HCT116 (cell line): ENCODE results near the gene MAPKBP1. TPM values are rescaled to one million over a fixed set of nuclear protein-coding genes. Genes with fewer than 3 reads are reported as not detected.

ENCODE experiments used
- ATAC-seq: fragments of 200-7000 bp; cut with Tn5 transposase; 2 replicates; pipeline ENCODE4 v1.9.1; 2020; ENCODE audit warnings: mild to moderate bottlenecking, moderate library complexity
- BruUV-seq: library from RNA; stranded (reverse); fragments of 400-500 nt; replicated peaks from 2 replicates; lab custom pipeline; 2021; lab: Mats Ljungman, UMichigan
- CTCF ChIA-PET: fragments of 300-600 bp; sonication (Branson Sonifier 250); formaldehyde crosslinking; loops from one replicate; lab custom pipeline; 2021; ENCODE audit warnings: antibody characterized with exemption; lab: Charles Lee
- POLR2A ChIA-PET: fragments of 300-600, 350-600 bp; sonication (Branson Sonifier 250); formaldehyde crosslinking; loops from one replicate; lab custom pipeline; 2021; ENCODE audit warnings: antibody characterized with exemption; lab: Charles Lee
- RAD21 ChIA-PET, 2 experiments: fragments of 300-600 bp; sonication (Branson Sonifier 250); formaldehyde crosslinking; loops; one replicate each; lab custom pipeline; 2023; ENCODE audit warnings: low total read pairs in 2 of 2; ENCODE audit not compliant: uncharacterized antibody in 2 of 2, unreplicated experiment in 2 of 2, low non-redundant PET in 1 of 2; lab: Charles Lee
- DNase-seq: peaks from one replicate; pipeline ENCODE4 v3.0.0-alpha.2; 2010; ENCODE audit warnings: low read depth, low spot score
- H2AFZ ChIP-seq: fragments of 200-600 bp; shearing (Covaris generic), sonication (generic); 2 replicates; pipeline ENCODE4 v1.6.1; 2017; ENCODE audit warnings: low read depth, mixed run types, mixed read lengths, antibody characterized with exemption, low read length; ENCODE audit not compliant: poor library complexity, severe bottlenecking
- H3K27ac ChIP-seq: 2 replicates; pipeline ENCODE4 v1.5.1; 2012; ENCODE audit warnings: low read depth, low read length
- H3K27me3 ChIP-seq: fragments of 200-600 bp; sonication (generic); 2 replicates; pipeline ENCODE4 v1.6.1; 2016; ENCODE audit warnings: mixed run types, low read length, mixed read lengths; ENCODE audit not compliant: insufficient read depth
- H3K36me3 ChIP-seq, 2 experiments: fragments of 200-500 bp in 1 of 2; fragments of 200-600 bp in 1 of 2; sonication (Bioruptor generic) in 1 of 2; sonication (generic) in 1 of 2; 2 replicates each; pipeline versions ENCODE4 v1.5.1 to v1.6.1; 2014 to 2016; ENCODE audit warnings: low read length in 2 of 2, inconsistent platforms in 1 of 2, mixed read lengths in 1 of 2, mixed run types in 1 of 2; ENCODE audit not compliant: insufficient read depth in 2 of 2, control insufficient read depth in 1 of 2
- H3K4me1 ChIP-seq, 2 experiments: fragments of 200-600 bp in 1 of 2; sonication (generic) in 1 of 2; 2 replicates each; pipeline versions ENCODE4 v1.5.1 to v1.6.1; 2012 to 2017; ENCODE audit warnings: low read length in 2 of 2, inconsistent platforms in 1 of 2, mild to moderate bottlenecking in 1 of 2, mixed read lengths in 1 of 2, mixed run types in 1 of 2, moderate library complexity in 1 of 2; ENCODE audit not compliant: insufficient read depth in 2 of 2, control insufficient read depth in 1 of 2
- H3K4me2 ChIP-seq: fragments of 200-600 bp; sonication (generic); 2 replicates; pipeline ENCODE4 v1.6.1; 2017; ENCODE audit warnings: mixed run types, low read length, mixed read lengths
- H3K4me3 ChIP-seq, 2 experiments: fragments of 200-600 bp in 1 of 2; sonication (generic) in 1 of 2; replicated peaks in 1 of 2; 2 replicates each; pipeline ENCODE4 v1.5.1; 2011 to 2016; ENCODE audit warnings: low read length in 2 of 2, control low read depth in 1 of 2, low read depth in 1 of 2, mild to moderate bottlenecking in 1 of 2, mixed read lengths in 1 of 2, mixed run types in 1 of 2
- H3K79me2 ChIP-seq: fragments of 200-600 bp; sonication (generic); 2 replicates; pipeline ENCODE4 v1.6.1; 2017; ENCODE audit warnings: mild to moderate bottlenecking, mixed run types, low read length, moderate library complexity, mixed read lengths; ENCODE audit not compliant: insufficient read depth
- H3K9ac ChIP-seq: fragments of 200-600 bp; sonication (generic); 2 replicates; pipeline ENCODE4 v1.6.1; 2016; ENCODE audit warnings: low read length, mixed read lengths
- H3K9me2 ChIP-seq: fragments of 200-600 bp; sonication (generic), shearing (Covaris generic); 2 replicates; pipeline ENCODE4 v1.6.1; 2017; ENCODE audit warnings: mixed run types, mild to moderate bottlenecking, moderate library complexity; ENCODE audit not compliant: insufficient read depth
- H3K9me3 ChIP-seq, 2 experiments: fragments of 200-500 bp in 1 of 2; fragments of 200-600 bp in 1 of 2; sonication (Bioruptor generic) in 1 of 2; sonication (generic) in 1 of 2; 2 replicates each; pipeline ENCODE4 v1.6.1; 2014 to 2017; ENCODE audit warnings: low read length in 2 of 2, mixed read lengths in 2 of 2, inconsistent platforms in 1 of 2, low read depth in 1 of 2, mild to moderate bottlenecking in 1 of 2, mixed run types in 1 of 2, moderate library complexity in 1 of 2; ENCODE audit not compliant: control insufficient read depth in 1 of 2, insufficient read depth in 1 of 2
- H4K20me1 ChIP-seq: fragments of 200-600 bp; sonication (generic), shearing (Covaris generic); 2 replicates; pipeline ENCODE4 v1.6.1; 2017; ENCODE audit warnings: mixed run types, mild to moderate bottlenecking, moderate library complexity; ENCODE audit not compliant: insufficient read depth
- ELF1 ChIP-seq: IDR thresholded peaks from 2 replicates; pipeline ENCODE4 v1.6.1; 2012; ENCODE audit warnings: low read depth, borderline replicate concordance
- EZH2 ChIP-seq: fragments of 200-600 bp; sonication (generic); IDR thresholded peaks from 2 replicates; pipeline ENCODE4 v1.6.1; 2017; ENCODE audit warnings: antibody characterized with exemption, mixed run types
- EZH2phosphoT487 ChIP-seq: fragments of 200-600 bp; IDR thresholded peaks from 2 replicates; pipeline ENCODE4 v1.6.1; 2018; ENCODE audit warnings: antibody characterized with exemption, borderline replicate concordance
- POLR2A ChIP-seq: IDR thresholded peaks from 2 replicates; pipeline ENCODE4 v1.7.0; 2011; ENCODE audit warnings: borderline replicate concordance; ENCODE audit not compliant: insufficient read depth, insufficient read length; ENCODE audit errors: extremely low read depth
- RAD21 ChIP-seq: IDR thresholded peaks from 2 replicates; pipeline ENCODE4 v1.6.1; 2012; ENCODE audit warnings: low read depth, mild to moderate bottlenecking
- SIN3A ChIP-seq: IDR thresholded peaks from 2 replicates; pipeline ENCODE4 v1.6.1; 2012; ENCODE audit warnings: low read depth
- SP1 ChIP-seq: IDR thresholded peaks from 2 replicates; pipeline ENCODE4 v1.6.1; 2012; ENCODE audit warnings: low read depth
- YY1 ChIP-seq: IDR thresholded peaks from 2 replicates; pipeline ENCODE4 v1.6.1; 2011; ENCODE audit warnings: low read length, low read depth, moderate library complexity, mild to moderate bottlenecking; ENCODE audit not compliant: insufficient replicate concordance; ENCODE audit errors: extremely low read depth
- ZBTB33 ChIP-seq: IDR thresholded peaks from 2 replicates; pipeline ENCODE4 v1.6.1; 2011; ENCODE audit warnings: mild to moderate bottlenecking, low read length, moderate library complexity; ENCODE audit not compliant: insufficient replicate concordance; ENCODE audit errors: extremely low read depth
- ZNF274 ChIP-seq: fragments of 200-500 bp; sonication (Bioruptor generic); IDR thresholded peaks from 2 replicates; pipeline ENCODE4 v1.6.1; 2014; ENCODE audit warnings: mild to moderate bottlenecking, low read depth, low read length, inconsistent platforms
- intact Hi-C: fragments of 100-400 bp; cut with micrococcal nuclease; formaldehyde crosslinking; loops from 2 replicates; pipeline ENCODE4 v1.10.0; 2022
- total RNA-seq: library from RNA; stranded (reverse); gene quantifications from one replicate; pipeline ENCODE4 v1.2.1, GENCODE V29; 2021; ENCODE audit not compliant: unreplicated experiment
- TF ChIP-seq, protein P1 (sequence below), 3 experiments: fragments of 200-600 bp in 1 of 3; sonication (generic) in 1 of 3; IDR thresholded peaks in 2 of 3; conservative IDR thresholded peaks in 1 of 3; 2 replicates each; pipeline ENCODE4 v1.5.1; 2012 to 2017; ENCODE audit warnings: low read depth in 2 of 3, low read length in 2 of 3, antibody characterized with exemption in 1 of 3, borderline replicate concordance in 1 of 3, control low read depth in 1 of 3, mild to moderate bottlenecking in 1 of 3, mixed read lengths in 1 of 3, mixed run types in 1 of 3, moderate library complexity in 1 of 3; ENCODE audit not compliant: insufficient read depth in 1 of 3
- TF ChIP-seq, protein P2 (sequence below): IDR thresholded peaks from 2 replicates; pipeline ENCODE4 v1.6.1; 2012

The MAPKBP1 gene
- total RNA-seq, 1 experiment from 2014 or later: 21.3 TPM

DNA sequence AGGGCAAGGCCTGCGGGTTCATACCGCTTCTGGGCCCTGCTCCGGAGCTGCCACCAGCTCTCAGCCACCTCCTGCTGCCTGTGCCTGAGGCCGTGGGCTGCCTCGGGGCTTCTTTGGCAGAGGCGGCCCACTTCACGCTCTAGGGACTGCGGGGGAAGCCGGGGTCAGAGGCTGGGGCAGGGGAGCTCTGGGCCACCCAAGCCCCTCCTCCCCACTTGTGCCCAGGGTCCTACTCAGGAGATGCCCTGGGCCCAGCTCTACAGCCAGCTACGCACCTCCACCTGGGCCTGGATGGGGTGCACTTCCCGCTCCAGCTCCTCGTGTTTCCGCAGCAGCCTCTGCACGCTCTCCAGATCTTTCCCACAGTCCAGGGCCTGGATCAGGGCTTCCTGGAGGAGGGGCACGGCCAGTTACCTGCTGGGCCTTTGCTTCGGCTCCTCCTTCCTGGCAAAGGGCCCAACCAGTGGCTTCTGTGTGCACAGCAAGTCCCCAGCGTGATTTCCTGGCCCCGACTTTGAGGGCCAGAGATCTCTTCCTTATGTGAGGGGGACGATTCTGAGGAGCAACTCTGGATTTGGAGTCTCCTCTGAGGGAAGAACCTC lies 88.3 kb downstream of the MAPKBP1 start:
- Histone ChIP-seq H3K4me1 (peaks cover 2 to 8% of the 10 kb centered on the region in 2 experiments; a peak in 3 of 4 replicates), H3K4me2 (peak overlapping the region; percentile 9; the same call in 1 of the 2 replicates), H4K20me1 (no peaks in the 10 kb centered on the region), H3K27me3 (no peaks in the 10 kb centered on the region), H3K9me3 (no peaks in the 10 kb centered on the region), H3K79me2 (no peaks in the 10 kb centered on the region), H3K27ac (no peak overlapping the region), H3K9ac (no peak overlapping the region), H2AFZ (no peak overlapping the region), H3K4me3 (no peak overlapping the region), H3K36me3 (no peaks in the 10 kb centered on the region), H3K9me2 (no peaks in the 10 kb centered on the region)
- CTCF ChIA-PET: no interaction called here
- ATAC-seq (peak; percentile 68), DNase-seq (peak; percentile 15)
- BruUV-seq: no TSS peak
- intact Hi-C loops: no loop called here
- RAD21 ChIA-PET: no interaction called here
- POLR2A ChIA-PET: no interaction called here
- TF ChIP-seq YY1 (no peak), EZH2phosphoT487 (no peak), SIN3A (no peak), SP1 (no peak), ZNF274 (no peak), ZBTB33 (no peak)

- CTCF ChIA-PET: no interaction called here
- TF ChIP-seq, protein P1, sequence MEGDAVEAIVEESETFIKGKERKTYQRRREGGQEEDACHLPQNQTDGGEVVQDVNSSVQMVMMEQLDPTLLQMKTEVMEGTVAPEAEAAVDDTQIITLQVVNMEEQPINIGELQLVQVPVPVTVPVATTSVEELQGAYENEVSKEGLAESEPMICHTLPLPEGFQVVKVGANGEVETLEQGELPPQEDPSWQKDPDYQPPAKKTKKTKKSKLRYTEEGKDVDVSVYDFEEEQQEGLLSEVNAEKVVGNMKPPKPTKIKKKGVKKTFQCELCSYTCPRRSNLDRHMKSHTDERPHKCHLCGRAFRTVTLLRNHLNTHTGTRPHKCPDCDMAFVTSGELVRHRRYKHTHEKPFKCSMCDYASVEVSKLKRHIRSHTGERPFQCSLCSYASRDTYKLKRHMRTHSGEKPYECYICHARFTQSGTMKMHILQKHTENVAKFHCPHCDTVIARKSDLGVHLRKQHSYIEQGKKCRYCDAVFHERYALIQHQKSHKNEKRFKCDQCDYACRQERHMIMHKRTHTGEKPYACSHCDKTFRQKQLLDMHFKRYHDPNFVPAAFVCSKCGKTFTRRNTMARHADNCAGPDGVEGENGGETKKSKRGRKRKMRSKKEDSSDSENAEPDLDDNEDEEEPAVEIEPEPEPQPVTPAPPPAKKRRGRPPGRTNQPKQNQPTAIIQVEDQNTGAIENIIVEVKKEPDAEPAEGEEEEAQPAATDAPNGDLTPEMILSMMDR (IDR thresholded peaks at IDR 0.05 in 2 of 3, conservative IDR thresholded peaks at IDR 0.05 in 1 of 3; ENCODE audit: borderline replicate concordance in 1 of 3, insufficient read depth in 1 of 3, low read depth in 2 of 3, low read length in 2 of 3): no peak
- no peak for TF ChIP-seq SIN3A
- no peak for TF ChIP-seq POLR2A
- TF ChIP-seq RAD21: no peak
- TF ChIP-seq ELF1: no peak
- no peak for TF ChIP-seq EZH2phosphoT487
- TF ChIP-seq EZH2: no peak
- no peak for TF ChIP-seq ZBTB33
- TF ChIP-seq, protein P2, sequence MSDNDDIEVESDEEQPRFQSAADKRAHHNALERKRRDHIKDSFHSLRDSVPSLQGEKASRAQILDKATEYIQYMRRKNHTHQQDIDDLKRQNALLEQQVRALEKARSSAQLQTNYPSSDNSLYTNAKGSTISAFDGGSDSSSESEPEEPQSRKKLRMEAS: no peak
- no peak for TF ChIP-seq YY1
Observed at GRCh38 chr15:41865490-41866055, 91.3 kb downstream of the MAPKBP1 start.

More at GRCh38 chr15:41865490-41866055, 91.3 kb downstream of the MAPKBP1 start:
- Histone ChIP-seq H3K27me3 (no peaks in the 10 kb centered on the region), H3K27ac (no peak overlapping the region), H3K9me3 (no peaks in the 10 kb centered on the region), H3K4me1 (peaks cover 2 to 8% of the 10 kb centered on the region in 2 experiments; a peak in 3 of 4 replicates), H3K79me2 (no peaks in the 10 kb centered on the region), H3K4me2 (no peak overlapping the region), H3K36me3 (no peaks in the 10 kb centered on the region), H4K20me1 (no peaks in the 10 kb centered on the region), H3K9me2 (no peaks in the 10 kb centered on the region), H3K4me3 (no peak overlapping the region), H3K9ac (no peak overlapping the region), H2AFZ (no peak overlapping the region)
- ChIA-PET POLR2A (no interaction called here), RAD21 (no interaction called here)
- intact Hi-C loops: no loop called here
- DNase-seq (no peak), ATAC-seq (no peak)
- BruUV-seq: no TSS peak
